ENCODE results near the gene GP2.

The GP2 gene

GRCh38 chr16:20301840-20302239 lies 25.5 kb downstream of the GP2 start:
- no peak overlapping the region for H3K4me3 Mint-ChIP-seq
- H3K36me3 Mint-ChIP-seq (ENCODE audit: low read depth), result no peaks in the 10 kb centered on the region
- H3K27me3 Mint-ChIP-seq (ENCODE audit: low read depth), result peaks cover 24% of the 10 kb centered on the region
- no peak overlapping the region for H3K27ac Mint-ChIP-seq
- TF ChIP-seq CTCF (IDR thresholded peaks at IDR 0.05; ENCODE audit: unreplicated experiment in 3 of 3), result no peak
- no peaks in the 10 kb centered on the region for H3K9me3 Mint-ChIP-seq
- no peaks in the 10 kb centered on the region for H3K4me1 Mint-ChIP-seq

DNA sequence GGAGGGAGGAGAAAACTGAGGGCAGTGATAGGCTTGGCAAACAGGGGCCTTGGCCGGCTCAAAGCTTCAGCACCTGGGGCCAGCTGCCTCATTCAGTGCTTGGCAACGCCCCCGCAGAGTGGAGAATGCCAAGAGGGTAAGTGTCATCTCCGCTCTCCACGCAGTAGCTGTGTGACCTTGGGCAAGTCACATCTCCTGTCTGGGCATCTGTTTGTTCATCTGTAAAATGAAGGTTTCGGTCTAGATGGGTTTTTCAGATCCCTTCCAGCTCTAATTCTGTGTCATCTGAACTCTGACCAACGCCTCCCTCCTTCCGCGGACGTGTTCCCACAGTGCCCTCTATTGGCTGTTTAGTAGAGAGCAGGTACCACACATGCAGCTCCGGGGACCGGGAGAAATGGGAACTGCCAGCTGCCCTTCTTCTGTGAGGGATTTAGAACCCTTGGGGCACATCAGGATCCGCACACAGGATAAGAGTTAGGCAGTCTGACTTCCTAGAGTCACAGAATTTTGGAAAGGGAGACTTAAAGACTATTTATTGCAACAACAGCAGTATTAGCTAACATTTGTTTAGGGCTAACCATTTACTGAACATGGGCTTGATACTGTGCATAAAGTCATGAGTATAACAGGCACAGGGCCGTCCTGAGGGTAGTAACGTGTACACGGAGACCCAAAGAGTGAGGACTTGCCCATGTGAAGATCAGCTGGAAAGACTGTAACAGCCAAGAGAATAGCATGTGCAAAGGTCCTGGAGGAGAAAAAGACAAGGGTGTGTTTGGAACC lies 26.8 kb downstream of the GP2 start:
- Mint-ChIP-seq H3K36me3 (ENCODE audit: low read depth) (no peaks in the 10 kb centered on the region), H3K9me3 (no peaks in the 10 kb centered on the region), H3K4me1 (no peaks in the 10 kb centered on the region), H3K27ac (no peak overlapping the region), H3K4me3 (no peak overlapping the region), H3K27me3 (ENCODE audit: low read depth) (peaks cover 18% of the 10 kb centered on the region)
- TF ChIP-seq CTCF (IDR thresholded peaks at IDR 0.05; ENCODE audit: unreplicated experiment in 3 of 3), result peak; percentile 40 to 66 (median 47)

DNA sequence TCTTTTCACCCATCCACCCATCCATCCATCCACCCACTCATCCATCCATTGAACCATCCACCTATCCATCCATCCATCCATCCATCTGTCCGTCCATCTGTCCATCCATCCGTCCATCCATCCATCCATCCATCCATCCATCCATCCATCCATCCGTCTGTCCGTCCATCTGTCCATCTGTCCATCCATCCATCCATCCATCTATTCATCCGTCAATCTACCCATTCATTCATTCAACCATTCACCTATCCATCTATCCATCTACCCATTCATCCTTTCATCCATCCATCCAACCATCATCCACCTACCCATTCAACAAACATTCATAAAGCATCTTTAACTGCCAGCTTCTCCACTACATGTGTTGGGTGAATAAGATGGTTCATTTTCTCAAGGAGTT lies 28.9 kb downstream of the GP2 start:
- no peak overlapping the region for H3K4me3 Mint-ChIP-seq
- peaks cover 21% of the 10 kb centered on the region for H3K27me3 Mint-ChIP-seq (ENCODE audit: low read depth)
- H3K9me3 Mint-ChIP-seq, result no peaks in the 10 kb centered on the region
- no peaks in the 10 kb centered on the region for H3K4me1 Mint-ChIP-seq
- no peak overlapping the region for H3K27ac Mint-ChIP-seq
- TF ChIP-seq CTCF (IDR thresholded peaks at IDR 0.05; ENCODE audit: unreplicated experiment in 3 of 3), result no peak
- H3K36me3 Mint-ChIP-seq (ENCODE audit: low read depth), result no peaks in the 10 kb centered on the region

- no peak for TF ChIP-seq CTCF (IDR thresholded peaks at IDR 0.05; ENCODE audit: unreplicated experiment in 3 of 3)
- Mint-ChIP-seq H3K36me3 (ENCODE audit: low read depth) (no peaks in the 10 kb centered on the region), H3K9me3 (no peaks in the 10 kb centered on the region), H3K27ac (no peak overlapping the region), H3K4me1 (no peaks in the 10 kb centered on the region), H3K4me3 (no peak overlapping the region), H3K27me3 (ENCODE audit: low read depth) (peaks cover 17% of the 10 kb centered on the region)
Measured at GRCh38 chr16:20291208-20292206, 35.8 kb downstream of the GP2 start.

DNA sequence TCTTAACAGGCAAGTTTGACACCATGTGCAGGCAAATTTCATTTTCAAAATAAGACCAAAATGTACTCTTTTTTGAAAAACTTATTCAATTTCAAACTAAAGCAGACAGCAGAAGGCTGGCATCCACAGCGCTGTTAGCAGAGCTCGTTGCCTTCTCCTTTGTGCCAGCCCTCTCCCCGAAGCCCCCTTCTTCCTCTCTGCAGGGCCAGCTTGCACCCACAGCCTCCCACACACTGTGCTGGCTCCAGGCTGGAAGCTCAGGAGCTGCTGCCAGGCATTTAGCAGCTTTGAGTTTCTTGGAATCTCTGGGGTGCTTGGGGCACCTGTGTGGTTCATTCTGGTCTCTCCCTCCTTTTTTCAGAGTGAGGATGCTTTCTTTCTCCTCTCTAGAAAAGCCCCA lies 37.7 kb downstream of the GP2 start:
- H3K4me1 Mint-ChIP-seq, result no peaks in the 10 kb centered on the region
- H3K4me3 Mint-ChIP-seq, result no peak overlapping the region
- peaks cover 17% of the 10 kb centered on the region for H3K27me3 Mint-ChIP-seq (ENCODE audit: low read depth)
- no peaks in the 10 kb centered on the region for H3K36me3 Mint-ChIP-seq (ENCODE audit: low read depth)
- no peaks in the 10 kb centered on the region for H3K9me3 Mint-ChIP-seq
- H3K27ac Mint-ChIP-seq, result no peak overlapping the region
- TF ChIP-seq CTCF (IDR thresholded peaks at IDR 0.05; ENCODE audit: unreplicated experiment in 3 of 3), result no peak

Measured in nephron (organoid).